HG02642 (cell line): ENCODE data around the gene CSTA.

Source experiments
- ATAC-seq: cut with Tn5 transposase; IDR thresholded peaks from one replicate; pipeline ENCODE4 v1.9.1; 2021; ENCODE audit warnings: mild to moderate bottlenecking; ENCODE audit not compliant: unreplicated experiment, poor library complexity

The CSTA gene

GRCh38 chr3:122324871-122325323 is at the start of gene CSTA:
Gene CSTA (plus strand): TSS chr3:122325248. CDS start chr3:122325293, 45 bp downstream.
- no peak for ATAC-seq

GRCh38 chr3:122281891-122282290 is 43.2 kb upstream of the CSTA start:
- ATAC-seq: no peak

GRCh38 chr3:122283796-122284445 is 41.1 kb upstream of the CSTA start:
- no peak for ATAC-seq

GRCh38 chr3:122284486-122284885 is 40.6 kb upstream of the CSTA start:
- ATAC-seq: no peak

- ATAC-seq: no peak
These were observed 30.7 kb upstream of the CSTA start for GRCh38 chr3:122294359-122294758.

GRCh38 chr3:122295266-122296062 is 29.6 kb upstream of the CSTA start:
- no peak for ATAC-seq

- peak; percentile 79 for ATAC-seq
These were observed 26.8 kb upstream of the CSTA start for GRCh38 chr3:122298239-122298638.

- no peak for ATAC-seq
These were observed 25.8 kb upstream of the CSTA start for GRCh38 chr3:122299215-122299614.

GRCh38 chr3:122299872-122300460 is 25.1 kb upstream of the CSTA start:
- no peak for ATAC-seq

GRCh38 chr3:122301063-122301462 is 24.0 kb upstream of the CSTA start:
- no peak for ATAC-seq

- no peak for ATAC-seq
These were observed 19.0 kb upstream of the CSTA start for GRCh38 chr3:122305818-122306621.

- ATAC-seq: no peak
These were observed 18.5 kb upstream of the CSTA start for GRCh38 chr3:122306622-122306953.

GRCh38 chr3:122307094-122307687 is 17.9 kb upstream of the CSTA start:
- no peak for ATAC-seq

GRCh38 chr3:122307976-122308375 is 17.1 kb upstream of the CSTA start:
- ATAC-seq: no peak

- ATAC-seq: no peak
These were observed 14.7 kb upstream of the CSTA start for GRCh38 chr3:122310361-122310760.

GRCh38 chr3:122312826-122313225 is 12.2 kb upstream of the CSTA start:
- no peak for ATAC-seq

GRCh38 chr3:122313281-122313680 is 11.8 kb upstream of the CSTA start:
- ATAC-seq: no peak

GRCh38 chr3:122314228-122314876 is 10.7 kb upstream of the CSTA start:
- ATAC-seq: no peak

GRCh38 chr3:122315619-122316018 is 9.4 kb upstream of the CSTA start:
- ATAC-seq: no peak

- no peak for ATAC-seq
These were observed 8.7 kb upstream of the CSTA start for GRCh38 chr3:122316368-122316767.
